Endothelial cell of umbilical vein (primary cell): ENCODE data around the gene LARP1. TPM values are rescaled to one million over a fixed set of nuclear protein-coding genes. Genes with fewer than 3 reads are reported as not detected.

Experiments
- BruUV-seq: library from RNA; stranded (reverse); fragments of 400-500 nt; replicated peaks from 2 replicates; lab custom pipeline; 2021; lab: Mats Ljungman, UMichigan
- CTCF ChIA-PET: fragments of 300-600, 350-600 bp; sonication (Branson Sonifier 250); formaldehyde crosslinking; loops from one replicate; lab custom pipeline; 2021; ENCODE audit warnings: antibody characterized with exemption, inconsistent platforms; lab: Charles Lee
- POLR2A ChIA-PET: fragments of 300-600, 350-600 bp; sonication (Branson Sonifier 250); formaldehyde crosslinking; loops from one replicate; lab custom pipeline; 2021; ENCODE audit warnings: antibody characterized with exemption, inconsistent platforms; lab: Charles Lee
- DNase-seq: peaks from one replicate; pipeline ENCODE4 v3.0.0-alpha.2; 2011; ENCODE audit warnings: low read depth, low spot score
- FAIRE-seq: peaks from 2 replicates; lab custom pipeline; 2011; peaks lifted over from hg19 to GRCh38; lab: Jason Lieb, UNC
- H2AFZ ChIP-seq: 2 replicates; pipeline ENCODE4 v1.6.0; 2012; ENCODE audit warnings: low read depth, low read length, control low read depth, inconsistent platforms
- H3K27ac ChIP-seq: 2 replicates; pipeline ENCODE4 v1.5.1; 2011; ENCODE audit warnings: low read depth, mild to moderate bottlenecking, control low read depth, low read length, moderate library complexity; ENCODE audit not compliant: insufficient read depth
- H3K27me3 ChIP-seq, 2 experiments: 2 replicates each; pipeline versions ENCODE4 v1.6.0 to v1.6.1; 2011; ENCODE audit warnings: low read length in 2 of 2, mixed read lengths in 1 of 2; ENCODE audit not compliant: control insufficient read depth in 2 of 2, insufficient read depth in 2 of 2
- H3K36me3 ChIP-seq, 2 experiments: 2 replicates in 1 of 2; 3 replicates in 1 of 2; pipeline ENCODE4 v1.5.1; 2011; ENCODE audit warnings: low read length in 2 of 2, mild to moderate bottlenecking in 1 of 2, moderate library complexity in 1 of 2; ENCODE audit not compliant: control insufficient read depth in 2 of 2, insufficient read depth in 2 of 2; ENCODE audit errors: extremely low read depth in 1 of 2
- H3K4me1 ChIP-seq: 3 replicates; pipeline ENCODE4 v1.5.1; 2011; ENCODE audit warnings: mild to moderate bottlenecking, low read length; ENCODE audit not compliant: control insufficient read depth, insufficient read depth; ENCODE audit errors: extremely low read depth
- H3K4me2 ChIP-seq: 2 replicates; pipeline ENCODE4 v1.6.1; 2011; ENCODE audit warnings: low read length, control low read depth, mixed read lengths; ENCODE audit not compliant: insufficient read depth
- H3K4me3 ChIP-seq, 3 experiments: fragments of 200-600 bp in 1 of 3; sonication (generic), shearing (Covaris generic) in 1 of 3; replicated peaks in 1 of 3; 2 replicates each; pipeline ENCODE4 v1.5.1; 2011 to 2016; ENCODE audit warnings: control low read depth in 3 of 3, low read length in 3 of 3, mild to moderate bottlenecking in 2 of 3, inconsistent platforms in 1 of 3, low read depth in 1 of 3, moderate library complexity in 1 of 3; ENCODE audit not compliant: insufficient read depth in 1 of 3
- H3K79me2 ChIP-seq: 2 replicates; pipeline ENCODE4 v1.6.0; 2012; ENCODE audit warnings: low read length, inconsistent platforms; ENCODE audit not compliant: control insufficient read depth, insufficient read depth
- H3K9ac ChIP-seq: replicated peaks from 2 replicates; pipeline ENCODE3; 2011; ENCODE audit warnings: low read length, control low read depth; ENCODE audit not compliant: insufficient read depth; ENCODE audit errors: extremely low read depth
- H3K9me1 ChIP-seq: replicated peaks from 3 replicates; pipeline ENCODE4 v1.6.0; 2011; ENCODE audit warnings: mild to moderate bottlenecking, low read length; ENCODE audit not compliant: control insufficient read depth, insufficient read depth; ENCODE audit errors: extremely low read depth
- H3K9me3 ChIP-seq: replicated peaks from 2 replicates; pipeline ENCODE4 v1.5.1; 2012; ENCODE audit warnings: low read length, inconsistent platforms; ENCODE audit not compliant: control insufficient read depth, insufficient read depth
- H4K20me1 ChIP-seq: replicated peaks from 2 replicates; pipeline ENCODE3; 2011; ENCODE audit warnings: mild to moderate bottlenecking, low read length; ENCODE audit not compliant: control insufficient read depth, insufficient read depth; ENCODE audit errors: extremely low read depth
- CTCF ChIP-seq, 2 donors: IDR thresholded peaks; 1 replicate in 1 of 2; 2 replicates in 1 of 2; pipeline ENCODE4 v1.5.1; 2011; ENCODE audit warnings: low read length in 2 of 2, mild to moderate bottlenecking in 2 of 2, moderate library complexity in 2 of 2, control low read depth in 1 of 2, inconsistent platforms in 1 of 2, low read depth in 1 of 2; ENCODE audit not compliant: insufficient read depth in 1 of 2; ENCODE audit errors: extremely low read depth in 1 of 2
- EZH2 ChIP-seq: IDR thresholded peaks from 2 replicates; pipeline ENCODE4 v1.6.1; 2012; ENCODE audit warnings: borderline replicate concordance, low read depth, mild to moderate bottlenecking, moderate library complexity, low read length, inconsistent platforms; ENCODE audit not compliant: severe bottlenecking
- FOS ChIP-seq: IDR thresholded peaks from 2 replicates; pipeline ENCODE4 v1.6.1; 2011; ENCODE audit warnings: mild to moderate bottlenecking, low read length, moderate library complexity, borderline replicate concordance; ENCODE audit not compliant: insufficient read depth
- GATA2 ChIP-seq: IDR thresholded peaks from 2 replicates; pipeline ENCODE4 v1.7.0; 2011; ENCODE audit warnings: low read depth, mild to moderate bottlenecking, moderate library complexity, mixed read lengths, low read length; ENCODE audit not compliant: insufficient read length, insufficient read depth
- JUN ChIP-seq: IDR thresholded peaks from 2 replicates; pipeline ENCODE4 v1.6.1; 2011; ENCODE audit warnings: borderline replicate concordance, low read depth; ENCODE audit not compliant: insufficient read length, insufficient read depth
- MAX ChIP-seq: IDR thresholded peaks from 2 replicates; pipeline ENCODE4 v1.6.1; 2011; ENCODE audit not compliant: insufficient read depth, insufficient read length
- MYC ChIP-seq: IDR thresholded peaks from one replicate; pipeline ENCODE4 v1.6.1; 2011; ENCODE audit warnings: mild to moderate bottlenecking, low read depth, low read length
- POLR2A ChIP-seq: IDR thresholded peaks from 2 replicates; pipeline ENCODE4 v1.6.1; 2012; ENCODE audit warnings: low read depth, mild to moderate bottlenecking, control low read depth, low read length
- POLR2AphosphoS5 ChIP-seq: IDR thresholded peaks from 2 replicates; pipeline ENCODE4 v1.6.1; 2012; ENCODE audit warnings: low read depth, mild to moderate bottlenecking, control low read depth, low read length, moderate library complexity; ENCODE audit not compliant: insufficient read depth
- dilution Hi-C: fragments of 300-500 bp; cut with MboI; formaldehyde crosslinking; loops from one replicate; pipeline ENCODE4 v1.15.0; 2019; ENCODE audit warnings: low sequenced_read_pairs; ENCODE audit not compliant: extremely low pct_ligation_motif_present
- intact Hi-C: fragments of 100-400 bp; cut with micrococcal nuclease; formaldehyde crosslinking; loops from one replicate; pipeline ENCODE4 v1.10.0; 2022
- polyA plus RNA-seq, 4 experiments: library from polyadenylated mRNA; depleted of rRNA in 3 of 4; stranded (reverse) in 3 of 4; unstranded in 1 of 4; fragments of >200 nt; gene quantifications; 2 replicates each; pipeline versions ENCODE4 v1.2.1 to v1.2.3, GENCODE V29; 2011 to 2012; ENCODE audit warnings: missing spikeins in 1 of 4
- total RNA-seq: library from RNA; stranded (reverse); gene quantifications from 2 replicates; pipeline ENCODE4 v1.2.3, GENCODE V29; 2021

LARP1 gene
- total and polyA plus RNA-seq, 2 donors (not counting 3 experiments of a cell fraction or from before 2014, with no cell fraction given), result 70.4 to 252 TPM

GRCh38 chr5:154786414-154786813 is 31.2 kb downstream of the LARP1 start:
- no TSS peak for BruUV-seq
- no peak overlapping the region for H3K4me2 ChIP-seq
- ChIA-PET POLR2A (no interaction called here), CTCF (interaction anchor here (0.7 kb wide), 1 partner anchor 18 kb away, joined by 3 read pairs; no protein-coding TSS in a partner anchor)
- no peak for TF ChIP-seq POLR2AphosphoS5
- TF ChIP-seq FOS, result no peak
- no peak for TF ChIP-seq GATA2
- TF ChIP-seq POLR2A, result no peak
- TF ChIP-seq EZH2, result no peak
- TF ChIP-seq JUN, result no peak
- no peak for TF ChIP-seq CTCF (IDR thresholded peaks at IDR 0.05; ENCODE audit: extremely low read depth in 1 of 2, insufficient read depth in 1 of 2, low read depth in 1 of 2, low read length in 2 of 2)
- TF ChIP-seq MYC, result no peak
- TF ChIP-seq MAX, result no peak
- no peaks in the 10 kb centered on the region for H3K27me3 ChIP-seq
- dilution Hi-C loops, result no loop called here
- DNase-seq (no peak), FAIRE-seq (no peak)
- peaks cover 89% of the 10 kb centered on the region for H3K79me2 ChIP-seq
- peaks cover 7% of the 10 kb centered on the region for H3K4me1 ChIP-seq
- peaks cover 8% of the 10 kb centered on the region for H4K20me1 ChIP-seq
- no peak overlapping the region for H3K9ac ChIP-seq
- no peak overlapping the region for H3K4me3 ChIP-seq
- no peaks in the 10 kb centered on the region for H3K9me3 ChIP-seq
- no peak overlapping the region for H2AFZ ChIP-seq
- intact Hi-C loops, result no loop called here
- peaks cover 0 to 8% of the 10 kb centered on the region in 2 experiments for H3K36me3 ChIP-seq
- H3K27ac ChIP-seq, result no peak overlapping the region
- peaks cover 3% of the 10 kb centered on the region for H3K9me1 ChIP-seq
